Posterior cingulate gyrus (tissue), 11 donors: ENCODE results near the gene UGT1A10.
"Not testable (repeated sequence)": the region's sequence is repeated elsewhere in the genome, so short reads cannot be mapped to it uniquely, and the experiment has no call there.

Experiments
- DNase-seq, 10 donors: peaks; one replicate each; pipeline versions ENCODE4 v3.0.0 to v3.0.0-alpha.2; 2020 to 2021; ENCODE audit warnings: mixed read lengths in 3 of 10
- intact Hi-C: fragments of 100-400 bp; cut with DNase I; formaldehyde crosslinking; loops from one replicate; pipeline ENCODE4 v1.15.1; 2023

The UGT1A10 gene

DNA sequence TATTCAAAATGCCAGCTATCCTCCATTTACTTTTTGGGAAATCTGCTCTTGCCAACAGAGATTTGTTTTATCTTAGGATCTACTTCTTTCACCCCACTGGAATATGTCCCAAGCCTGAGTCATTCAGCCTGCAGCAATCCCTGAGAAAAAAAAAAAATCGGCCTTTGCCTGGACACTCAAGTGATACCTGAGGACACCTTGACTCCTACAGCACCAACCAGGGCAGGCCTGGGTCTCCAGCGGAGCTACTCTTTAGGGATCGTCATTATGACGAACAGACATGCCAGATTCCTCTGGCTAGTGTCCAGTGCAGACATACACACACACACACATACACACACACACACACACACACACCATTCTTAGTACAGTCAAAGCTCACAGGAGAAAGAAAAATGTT lies 54.2 kb downstream of the UGT1A10 start:
- DNase-seq: no peak
- intact Hi-C loops: no loop called here

DNA sequence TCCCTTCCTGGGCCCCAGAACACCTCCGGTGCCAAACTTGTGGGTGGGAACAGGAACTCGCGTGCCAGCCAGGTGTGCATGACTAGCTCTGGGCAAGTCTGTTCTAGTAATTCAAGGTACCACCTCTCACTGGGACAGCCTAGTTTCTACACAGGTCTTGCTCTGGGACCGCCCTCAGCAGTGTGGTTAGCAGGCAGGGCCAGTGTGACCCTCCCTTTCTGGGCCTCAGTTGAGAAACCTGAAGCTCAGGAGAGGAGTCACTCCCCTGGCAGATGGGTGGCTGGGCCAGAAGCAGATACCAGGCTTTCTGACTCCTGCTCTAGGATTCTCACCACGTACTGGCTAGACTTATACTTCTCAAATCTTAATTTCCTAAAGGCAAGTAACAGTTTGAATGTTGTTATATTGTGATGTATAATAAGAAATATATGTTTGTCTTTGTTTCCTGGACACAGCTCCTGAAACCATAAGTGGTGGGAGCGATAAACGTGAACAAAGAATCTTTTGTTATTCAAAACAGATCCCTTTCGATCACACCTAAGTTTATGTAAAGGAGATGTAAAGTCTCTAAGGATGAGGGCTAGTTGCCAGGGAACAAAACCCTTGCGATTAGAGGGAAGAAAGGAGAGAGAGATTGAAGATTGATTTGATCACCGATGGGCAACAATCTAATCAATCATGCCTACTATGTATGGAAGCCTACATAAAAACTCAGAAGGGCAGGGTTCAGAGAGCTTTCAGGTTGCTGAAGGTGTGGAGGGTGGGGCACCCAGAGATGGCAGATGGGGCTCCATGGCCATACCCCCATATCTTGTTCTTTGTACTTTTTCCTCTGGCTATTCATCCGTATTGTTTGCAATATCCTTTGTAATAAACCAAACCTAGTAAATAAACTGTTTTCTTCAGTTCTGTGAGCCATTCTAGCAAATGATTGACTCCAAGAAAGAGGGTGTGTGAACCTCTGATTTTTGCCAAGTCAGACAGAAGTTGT lies 55.5 kb downstream of the UGT1A10 start:
- intact Hi-C loops: no loop called here
- no peak for DNase-seq

DNA sequence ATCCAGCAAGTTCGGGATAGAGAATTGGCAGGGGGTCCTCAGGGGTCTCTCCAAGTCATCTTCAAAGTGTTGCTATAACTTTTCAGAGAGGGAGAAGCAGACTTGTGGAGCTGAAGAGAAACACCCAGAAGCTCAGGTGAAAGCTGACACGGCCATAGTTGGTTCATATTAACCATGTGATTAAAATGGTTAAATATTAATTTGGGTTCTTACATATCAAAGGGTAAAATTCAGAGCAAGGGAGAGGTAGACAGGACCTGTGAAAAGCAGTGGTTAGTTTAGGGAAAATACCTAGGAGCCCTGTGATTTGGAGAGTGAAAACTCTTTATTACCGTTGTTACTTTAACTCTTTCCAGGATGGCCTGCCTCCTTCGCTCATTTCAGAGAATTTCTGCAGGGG lies 56.4 kb downstream of the UGT1A10 start, which contains the start of gene UGT1A6:
Gene UGT1A6 (plus strand): TSS at position 243 of the 400 bp plus-strand sequence. CDS start 115 bp downstream, at position 358.
- intact Hi-C loops: no loop called here

DNA sequence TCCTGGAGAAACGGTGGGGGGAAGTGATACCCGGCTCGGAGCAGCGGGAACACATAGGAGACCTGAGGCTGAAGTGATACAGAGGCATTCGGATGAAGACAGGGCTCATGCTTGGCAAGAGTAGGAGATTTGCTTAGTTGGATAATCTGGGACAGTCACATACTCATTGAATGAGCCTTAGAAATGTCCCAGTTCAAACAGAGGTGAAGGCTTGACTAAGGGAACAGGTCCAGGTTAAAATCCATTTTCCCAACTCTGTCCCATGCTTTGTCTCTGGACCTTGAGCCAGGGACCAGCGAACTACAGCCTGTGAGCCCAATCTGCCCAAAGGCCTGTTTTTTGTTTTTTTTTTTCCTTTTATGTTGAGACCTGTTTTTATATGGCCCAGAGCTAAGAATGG lies 57.7 kb downstream of the UGT1A10 start:
- DNase-seq: no peak
- intact Hi-C loops: no loop called here

More for the DNA sequence above, 56.4 kb downstream of the UGT1A10 start, which contains the start of gene UGT1A6:
- DNase-seq: no peak

DNA sequence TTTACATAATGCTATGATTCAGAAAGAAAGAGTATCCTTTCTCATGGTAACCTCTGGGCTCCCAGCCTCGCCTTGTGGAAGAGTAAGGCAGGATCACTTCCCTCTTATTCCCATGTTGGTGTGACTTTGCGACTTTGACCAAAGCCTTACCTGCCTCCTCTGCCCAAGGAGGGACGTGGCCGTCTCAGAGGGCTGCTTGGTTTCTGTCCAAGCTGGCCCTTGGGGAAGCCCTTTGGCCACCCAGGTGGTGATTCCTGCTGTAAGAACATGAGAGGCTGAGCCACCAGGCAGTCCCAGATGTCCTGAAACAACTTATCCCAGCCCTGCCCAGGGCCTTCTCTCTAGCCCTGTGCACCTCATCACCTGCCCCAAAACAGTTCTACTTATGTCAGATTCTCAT lies 62.5 kb downstream of the UGT1A10 start:
- no peak for DNase-seq
- intact Hi-C loops: no loop called here

DNA sequence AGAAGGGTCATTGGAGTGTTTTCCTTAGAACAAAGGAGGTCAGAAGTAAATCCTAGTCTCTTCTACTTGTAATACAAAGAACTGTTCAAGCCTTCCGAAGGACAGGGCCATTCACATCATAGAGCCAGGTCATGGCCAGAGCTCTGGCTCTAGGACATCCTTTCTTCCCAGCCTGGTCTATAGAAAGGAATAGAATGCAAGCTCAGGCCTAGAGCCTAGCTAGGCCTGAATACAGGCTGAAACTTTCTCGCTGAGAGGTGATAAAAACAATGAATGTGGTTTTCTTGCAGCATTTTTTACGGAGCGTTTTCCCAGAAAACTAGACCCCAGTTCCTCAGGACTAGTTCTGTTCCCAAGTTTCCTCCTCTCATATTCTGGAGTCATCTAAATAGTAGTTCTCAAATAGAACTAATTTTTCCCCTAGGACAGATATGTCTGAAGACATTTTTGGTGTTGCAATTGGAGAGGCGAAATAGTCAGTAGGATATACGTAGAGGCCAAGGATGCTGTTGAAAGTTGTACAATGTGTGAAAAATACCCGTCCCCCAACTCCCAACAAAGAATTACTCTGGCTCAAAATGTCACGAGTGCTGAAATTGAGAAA lies 63.3 kb downstream of the UGT1A10 start:
- DNase-seq: no peak
- intact Hi-C loops: no loop called here

DNA sequence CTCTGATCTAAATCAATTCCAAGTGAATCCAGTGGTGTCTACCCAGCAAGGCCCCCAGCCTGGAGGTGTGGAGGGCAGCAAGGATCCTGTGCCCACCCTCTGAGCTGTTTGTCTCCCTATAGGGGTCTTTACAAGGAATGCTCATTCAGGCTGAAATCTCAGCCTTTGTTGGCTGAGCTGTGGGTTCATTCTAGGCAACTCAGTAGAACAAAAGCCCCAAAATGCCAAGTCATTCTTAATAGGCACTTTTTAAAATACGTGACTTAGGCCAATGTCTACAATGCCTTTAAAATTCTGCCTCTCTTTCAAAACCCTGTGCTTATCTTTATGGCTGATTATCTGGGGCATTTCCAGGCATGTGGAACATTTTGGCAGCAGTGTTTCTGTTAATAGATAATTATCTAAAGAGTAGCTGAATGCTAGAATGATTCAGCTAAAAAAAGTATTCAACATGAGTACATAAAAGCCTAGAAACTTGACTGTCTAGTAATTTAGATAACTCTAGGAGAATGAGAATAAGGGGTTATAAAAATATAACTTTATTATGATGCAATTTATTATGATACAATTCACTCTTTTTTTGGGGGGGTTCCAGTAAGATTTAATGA lies 63.9 kb downstream of the UGT1A10 start:
- intact Hi-C loops: no loop called here
- DNase-seq: no peak

DNA sequence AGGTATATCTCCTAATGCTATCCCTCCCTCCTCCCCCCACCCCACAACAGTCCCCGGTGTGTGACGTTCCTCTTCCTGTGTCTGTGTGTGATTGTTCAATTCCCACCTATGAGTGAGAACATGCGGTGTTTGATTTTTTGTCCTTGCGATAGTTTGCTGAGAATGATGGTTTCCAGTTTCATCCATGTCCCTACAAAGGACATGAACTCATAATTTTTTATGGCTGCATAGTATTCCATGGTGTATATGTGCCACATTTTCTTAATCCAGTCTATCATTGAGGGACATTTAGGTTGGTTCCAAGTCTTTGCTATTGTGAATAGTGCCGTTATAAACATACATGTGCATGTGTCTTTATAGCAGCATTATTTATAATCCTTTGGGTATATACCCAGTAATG lies 64.6 kb downstream of the UGT1A10 start:
- intact Hi-C loops, DNase-seq: not testable (repeated sequence)

DNA sequence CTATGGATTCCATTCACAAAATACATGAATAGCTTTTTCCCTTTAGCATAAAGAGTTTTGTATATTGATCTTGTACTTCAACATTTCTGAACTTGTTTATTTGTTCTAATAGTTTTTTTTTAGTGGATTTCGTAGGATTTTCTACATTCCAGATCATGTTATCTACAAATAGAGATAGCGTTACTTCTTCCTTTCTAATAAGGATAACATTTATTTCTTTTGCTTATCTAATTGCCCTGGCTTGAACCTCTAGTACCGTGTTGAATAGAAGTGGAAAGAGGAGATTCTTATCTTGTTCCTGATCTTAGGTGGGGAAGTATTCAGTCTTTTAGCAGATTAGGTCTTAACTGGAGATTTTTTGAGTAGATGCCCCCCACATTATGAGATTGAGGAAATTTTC lies 66.0 kb downstream of the UGT1A10 start:
- DNase-seq: no peak
- intact Hi-C loops: no loop called here

DNA sequence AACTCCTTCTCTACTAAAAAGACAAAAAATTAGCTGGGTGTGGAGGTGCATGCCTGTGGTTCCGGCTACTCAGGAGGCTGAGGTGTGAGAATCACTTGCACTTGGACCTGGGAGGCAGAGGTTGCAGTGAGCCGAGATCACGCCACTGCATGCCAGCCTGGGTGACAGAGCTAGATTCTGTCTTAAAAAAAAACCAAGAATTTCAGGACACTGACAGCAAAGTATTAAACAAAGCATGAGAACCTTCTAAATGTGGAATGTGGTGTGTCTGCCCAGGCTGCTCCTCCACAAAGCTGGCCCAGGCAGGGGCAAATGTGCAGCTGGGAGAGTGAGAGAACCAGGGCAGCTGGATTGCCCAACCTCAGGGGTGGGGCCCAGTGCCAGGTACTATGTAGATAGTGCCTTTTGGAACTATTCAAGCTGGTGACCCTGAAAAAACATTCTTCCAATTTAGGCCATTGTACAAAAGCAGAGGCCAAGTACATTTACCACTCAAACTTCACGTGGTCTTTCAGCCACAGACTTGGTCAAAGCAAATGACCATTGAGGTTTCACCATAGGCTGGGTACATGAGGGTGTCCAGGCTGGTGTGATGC lies 69.8 kb downstream of the UGT1A10 start:
- DNase-seq: no peak
- intact Hi-C loops: no loop called here

DNA sequence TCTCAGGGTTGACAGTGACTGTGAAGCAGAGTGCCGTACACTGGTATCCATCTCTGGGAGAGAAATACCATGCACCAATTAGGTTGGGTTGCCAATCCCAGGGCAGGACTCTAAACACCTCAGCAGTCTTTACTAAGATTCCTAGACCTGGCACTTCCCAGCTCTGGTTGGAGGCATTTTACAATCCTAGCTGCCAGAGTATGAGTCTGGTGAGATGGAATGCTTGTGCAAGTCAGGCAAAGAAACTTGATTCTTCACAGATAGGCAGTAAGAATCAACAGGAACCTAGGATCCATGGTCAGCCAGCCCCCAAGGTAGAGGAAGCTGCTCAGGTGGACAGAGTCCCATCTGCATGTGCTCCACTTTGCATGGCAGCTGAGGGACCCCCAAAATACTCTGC lies 70.5 kb downstream of the UGT1A10 start:
- intact Hi-C loops: no loop called here
- DNase-seq: no peak

DNA sequence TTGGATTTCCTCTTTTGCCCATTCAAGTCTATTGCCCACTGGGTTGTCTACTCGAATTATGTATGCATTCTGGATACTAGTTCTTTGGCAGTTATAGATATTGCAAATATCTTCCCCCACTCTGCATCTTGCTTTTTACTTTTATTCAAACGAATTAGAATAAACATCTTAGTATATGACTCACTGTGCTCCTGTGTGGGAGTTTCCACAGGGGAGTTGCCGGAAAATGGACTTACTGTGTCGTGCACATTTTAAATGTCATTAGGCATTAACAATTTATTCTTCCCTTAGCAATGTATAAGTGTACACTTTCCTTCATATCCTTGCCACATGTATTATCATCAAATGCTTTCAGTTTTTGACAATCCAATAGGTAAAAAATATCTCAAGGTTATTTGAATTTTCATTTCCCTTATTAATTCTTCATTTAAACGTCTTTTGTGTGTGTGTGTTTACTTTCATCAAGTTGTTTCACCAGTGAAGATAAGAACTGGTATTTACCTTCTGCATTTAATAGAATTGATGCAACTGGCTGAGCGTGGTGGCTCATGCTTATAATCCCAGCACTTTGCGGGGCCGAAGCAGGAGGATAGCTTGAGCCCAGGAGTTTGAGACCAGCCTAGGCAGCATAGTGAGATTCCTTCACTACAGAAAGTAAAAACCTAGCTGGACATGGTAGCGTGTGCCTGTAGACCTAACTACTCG lies 71.8 kb downstream of the UGT1A10 start:
- intact Hi-C loops: no loop called here
- no peak for DNase-seq

DNA sequence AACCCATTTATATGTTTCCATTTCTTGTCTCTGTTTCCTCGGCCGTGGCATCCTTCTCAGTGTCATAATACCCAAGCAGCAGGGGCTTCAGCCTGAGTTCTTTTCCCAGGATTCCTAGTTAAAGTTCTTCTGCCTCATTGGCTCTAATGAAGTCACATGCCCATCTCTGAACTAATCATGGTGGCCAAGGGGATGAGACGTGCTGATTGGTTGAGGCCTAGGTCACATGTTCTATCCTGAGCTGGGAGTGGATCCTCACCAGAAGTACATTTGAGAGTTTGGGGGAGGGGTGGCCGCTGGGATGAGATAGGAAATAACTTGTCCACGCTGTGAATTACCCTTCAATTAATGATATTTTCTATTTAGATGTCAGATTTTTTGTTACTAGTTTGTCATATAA lies 72.7 kb downstream of the UGT1A10 start:
- intact Hi-C loops: no loop called here
- no peak for DNase-seq

DNA sequence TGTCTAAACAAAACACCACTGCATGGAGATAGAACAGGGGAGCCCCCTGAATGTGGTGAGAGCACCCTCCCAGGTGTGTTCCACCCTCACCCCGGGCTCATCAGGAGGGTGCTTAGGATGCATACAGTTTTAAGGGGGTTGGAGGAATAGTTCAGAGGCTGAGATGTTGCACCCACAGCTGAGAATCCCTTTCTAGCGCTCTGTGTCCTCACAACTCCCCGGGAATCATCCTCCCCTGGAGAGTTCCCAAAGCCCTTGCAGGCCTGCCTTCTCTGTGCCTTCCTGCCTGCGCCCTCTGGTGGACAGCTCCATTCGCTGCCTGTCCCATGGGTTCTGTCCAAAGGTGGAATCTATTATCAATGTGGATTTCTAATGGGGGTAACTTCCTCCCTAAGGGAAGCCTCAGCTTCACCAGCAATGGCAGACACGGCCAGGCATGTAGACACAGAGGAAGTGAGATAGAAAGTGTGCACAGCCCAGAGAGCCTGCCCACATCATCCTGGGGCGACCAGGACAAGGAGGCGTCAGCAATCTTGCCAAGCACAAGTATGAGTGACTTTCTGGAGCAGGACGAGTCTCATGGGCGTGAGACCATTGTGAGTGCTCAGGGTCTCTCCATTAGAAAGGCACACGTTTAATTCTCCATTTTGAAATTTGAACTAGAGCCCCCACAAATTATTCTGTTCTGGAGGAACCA lies 75.2 kb downstream of the UGT1A10 start:
- intact Hi-C loops: loop anchor here (5.0 kb wide), 1 partner anchor 264 kb away; no protein-coding TSS in a partner anchor
- peak; percentile 18 to 95 (median 79) for DNase-seq

DNA sequence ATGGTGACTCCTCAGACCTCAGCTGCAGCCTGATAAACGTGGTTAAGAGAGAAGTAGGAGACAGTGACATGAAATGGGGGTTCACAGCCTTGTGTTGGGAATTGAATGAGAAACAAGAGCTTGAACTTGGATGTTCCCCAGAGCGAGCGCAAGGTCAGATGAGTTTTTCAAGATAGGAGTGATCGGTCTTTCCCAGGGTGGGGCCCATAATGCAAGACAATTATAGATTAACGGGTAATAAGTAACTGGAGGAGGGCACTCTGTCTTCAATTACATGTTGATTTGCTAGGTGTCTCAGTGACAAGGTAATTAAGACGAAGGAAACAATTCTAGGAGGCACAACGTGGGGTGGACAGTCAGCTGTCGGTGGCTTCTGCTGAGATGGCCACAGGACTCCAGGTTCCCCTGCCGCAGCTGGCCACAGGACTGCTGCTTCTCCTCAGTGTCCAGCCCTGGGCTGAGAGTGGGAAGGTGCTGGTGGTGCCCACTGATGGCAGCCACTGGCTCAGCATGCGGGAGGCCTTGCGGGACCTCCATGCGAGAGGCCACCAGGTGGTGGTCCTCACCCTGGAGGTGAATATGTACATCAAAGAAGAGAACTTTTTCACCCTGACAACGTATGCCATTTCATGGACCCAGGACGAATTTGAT lies 76.5 kb downstream of the UGT1A10 start, which contains the start of gene UGT1A5:
Gene UGT1A5 (plus strand): TSS at position 297 of the 651 bp plus-strand sequence. CDS start 85 bp downstream, at position 382.
- peak in 1 of 10 donors; percentile 62 for DNase-seq
- intact Hi-C loops: loop anchor here (5.0 kb wide), 1 partner anchor 265 kb away; no protein-coding TSS in a partner anchor

DNA sequence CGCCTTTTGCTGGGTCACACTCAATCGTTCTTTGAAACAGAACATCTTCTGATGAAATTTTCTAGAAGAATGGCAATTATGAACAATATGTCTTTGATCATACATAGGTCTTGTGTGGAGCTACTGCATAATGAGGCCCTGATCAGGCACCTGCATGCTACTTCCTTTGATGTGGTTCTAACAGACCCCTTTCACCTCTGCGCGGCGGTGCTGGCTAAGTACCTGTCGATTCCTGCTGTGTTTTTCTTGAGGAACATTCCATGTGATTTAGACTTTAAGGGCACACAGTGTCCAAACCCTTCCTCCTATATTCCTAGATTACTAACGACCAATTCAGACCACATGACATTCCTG lies 77.0 kb downstream of the UGT1A10 start:
- intact Hi-C loops: loop anchor here (5.0 kb wide), 1 partner anchor 266 kb away; no protein-coding TSS in a partner anchor
- DNase-seq: no peak

DNA sequence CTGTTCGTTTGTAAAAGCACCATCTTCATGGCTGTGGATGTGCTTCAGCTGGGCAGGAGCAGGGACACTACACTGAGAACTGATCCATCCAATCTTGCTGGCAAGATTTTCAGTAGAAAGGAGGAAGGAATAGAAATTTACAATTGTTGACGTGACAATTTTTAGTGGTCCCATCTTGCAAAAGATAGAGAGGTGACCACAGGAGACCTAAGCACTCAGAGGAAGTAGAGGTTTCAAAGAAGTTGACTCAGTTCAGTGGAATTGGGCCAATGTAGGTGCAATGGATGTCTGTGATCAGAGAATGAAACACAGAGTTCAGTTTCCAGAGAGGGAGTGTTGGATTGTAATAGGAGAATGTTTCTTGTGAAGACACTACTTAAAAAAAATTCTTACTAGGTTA lies 77.9 kb downstream of the UGT1A10 start:
- no peak for DNase-seq
- intact Hi-C loops: loop anchor here (5.0 kb wide), 1 partner anchor 267 kb away; no protein-coding TSS in a partner anchor

DNA sequence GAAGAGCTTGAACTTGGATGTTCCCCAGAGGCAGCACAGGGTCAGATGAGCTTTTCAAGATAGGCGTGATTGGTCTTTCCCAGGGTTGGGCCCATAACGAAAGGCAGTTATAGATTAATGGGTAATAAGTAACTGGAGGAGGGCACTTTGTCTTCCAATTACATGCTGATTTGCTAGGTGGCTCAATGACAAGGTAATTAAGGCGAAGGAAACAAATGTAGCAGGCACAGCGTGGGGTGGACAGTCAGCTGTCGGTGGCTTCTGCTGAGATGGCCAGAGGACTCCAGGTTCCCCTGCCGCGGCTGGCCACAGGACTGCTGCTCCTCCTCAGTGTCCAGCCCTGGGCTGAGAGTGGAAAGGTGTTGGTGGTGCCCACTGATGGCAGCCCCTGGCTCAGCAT lies 82.3 kb downstream of the UGT1A10 start, which contains the start of gene UGT1A4:
Gene UGT1A4 (plus strand): TSS at position 185 of the 400 bp plus-strand sequence. CDS start 85 bp downstream, at position 270.
- DNase-seq: no peak

More for the DNA sequence above, 82.3 kb downstream of the UGT1A10 start, which contains the start of gene UGT1A4:
- intact Hi-C loops: no loop called here
